Peyer's patch (tissue), 4 donors: ENCODE data around the gene POLD2.

Experiments
- POLR2A ChIP-seq, 2 donors: fragments of 450-650 bp; IDR thresholded peaks; one replicate each; pipeline ENCODE4 v1.5.1; 2017; ENCODE audit warnings: antibody characterized with exemption in 2 of 2, mild to moderate bottlenecking in 2 of 2, moderate library complexity in 2 of 2
- TF ChIP-seq, protein P1 (sequence below), 6 experiments: fragments of 450-650 bp in 4 of 6; fragments of 200-600 bp in 2 of 6; sonication (generic) in 1 of 6; IDR thresholded peaks; one replicate each; pipeline ENCODE4 v1.5.1; 2017 to 2019; ENCODE audit warnings: antibody characterized with exemption in 6 of 6, mild to moderate bottlenecking in 3 of 6, moderate library complexity in 1 of 6

DNA sequence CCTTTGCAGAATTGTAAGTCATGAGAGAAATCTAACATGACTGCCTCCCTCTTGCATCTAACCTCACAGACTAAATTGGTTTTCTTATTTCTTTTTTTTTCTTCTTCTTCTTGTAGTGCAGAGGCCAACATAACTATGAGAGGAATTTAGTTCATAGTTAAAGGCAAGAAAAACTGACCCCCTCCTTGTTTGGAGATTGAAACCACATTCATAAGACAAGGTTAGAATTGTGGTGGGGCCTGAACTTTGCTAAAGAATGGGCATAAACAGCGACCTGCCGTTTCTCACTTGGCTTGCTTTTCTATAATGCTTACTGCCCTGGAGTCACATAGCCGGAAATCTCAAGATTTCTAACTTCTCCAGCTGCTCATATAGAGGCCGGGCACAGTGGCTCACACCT is 38.6 kb downstream of the POLD2 start:
- TF ChIP-seq, protein P1, sequence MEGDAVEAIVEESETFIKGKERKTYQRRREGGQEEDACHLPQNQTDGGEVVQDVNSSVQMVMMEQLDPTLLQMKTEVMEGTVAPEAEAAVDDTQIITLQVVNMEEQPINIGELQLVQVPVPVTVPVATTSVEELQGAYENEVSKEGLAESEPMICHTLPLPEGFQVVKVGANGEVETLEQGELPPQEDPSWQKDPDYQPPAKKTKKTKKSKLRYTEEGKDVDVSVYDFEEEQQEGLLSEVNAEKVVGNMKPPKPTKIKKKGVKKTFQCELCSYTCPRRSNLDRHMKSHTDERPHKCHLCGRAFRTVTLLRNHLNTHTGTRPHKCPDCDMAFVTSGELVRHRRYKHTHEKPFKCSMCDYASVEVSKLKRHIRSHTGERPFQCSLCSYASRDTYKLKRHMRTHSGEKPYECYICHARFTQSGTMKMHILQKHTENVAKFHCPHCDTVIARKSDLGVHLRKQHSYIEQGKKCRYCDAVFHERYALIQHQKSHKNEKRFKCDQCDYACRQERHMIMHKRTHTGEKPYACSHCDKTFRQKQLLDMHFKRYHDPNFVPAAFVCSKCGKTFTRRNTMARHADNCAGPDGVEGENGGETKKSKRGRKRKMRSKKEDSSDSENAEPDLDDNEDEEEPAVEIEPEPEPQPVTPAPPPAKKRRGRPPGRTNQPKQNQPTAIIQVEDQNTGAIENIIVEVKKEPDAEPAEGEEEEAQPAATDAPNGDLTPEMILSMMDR (IDR thresholded peaks at IDR 0.05): no peak
- no peak for TF ChIP-seq POLR2A (IDR thresholded peaks at IDR 0.05)
